ENCODE data around the gene ENTPD8. TPM values are rescaled to one million over a fixed set of nuclear protein-coding genes. Genes with fewer than 3 reads are reported as not detected.

The ENTPD8 gene
- total and polyA plus RNA-seq, 2 donors (not counting 1 experiment from before 2014, with no cell fraction given) = not detected

- ChIA-PET POLR2A (interaction anchor here (0.6 to 2.2 kb wide), 2 partner anchors 37 to 179 kb away, joined by 3 to 13 read pairs; partner anchors contain the start of genes EXD3 and NOXA1), CTCF (no interaction called here)
- Histone ChIP-seq H3K4me3 (ENCODE audit: control extremely low read depth in 1 of 5, extremely low read depth in 1 of 5, insufficient read depth in 1 of 5, low read depth in 2 of 5, low read length in 4 of 5) (peak overlapping the region in 1 of 5 experiments; percentile 52), H3K79me2 (ENCODE audit: control insufficient read depth, insufficient read depth, low read length) (peaks cover 6% of the 10 kb centered on the region), H3K27me3 (replicated peaks in 1 of 4; ENCODE audit: control extremely low read depth in 1 of 4, control insufficient read depth in 3 of 4, insufficient read depth in 4 of 4, low read length in 3 of 4) (no peaks in the 10 kb centered on the region), H2AFZ (ENCODE audit: insufficient read depth, low read depth, low read length, poor library complexity, severe bottlenecking) (no peak overlapping the region), H3K36me3 (replicated peaks in 1 of 2; ENCODE audit: control extremely low read depth in 1 of 2, control insufficient read depth in 1 of 2, extremely low read depth in 1 of 2, insufficient read depth in 2 of 2, low read length in 1 of 2) (peaks cover 0 to 3% of the 10 kb centered on the region in 2 experiments), H3K9me3 (ENCODE audit: control extremely low read depth in 1 of 3, control insufficient read depth in 2 of 3, insufficient read depth in 1 of 3, low read length in 2 of 3) (peaks cover 0 to 4% (median 0%) of the 10 kb centered on the region in 3 donors), H4K20me1 (ENCODE audit: control insufficient read depth, insufficient read depth, low read length, poor library complexity, severe bottlenecking) (peaks cover 9% of the 10 kb centered on the region), H3K27ac (ENCODE audit: low read length in 2 of 2) (no peak overlapping the region), H3K4me1 (ENCODE audit: control insufficient read depth in 2 of 2, insufficient read depth in 2 of 2, low read length in 2 of 2) (peaks cover 39 to 45% of the 10 kb centered on the region in 2 donors), H3K4me2 (replicated peaks; ENCODE audit: low read depth, low read length, poor library complexity, severe bottlenecking) (peak overlapping the region; percentile 99), H3K9ac (ENCODE audit: low read length) (no peak overlapping the region)
- Mint-ChIP-seq H3K27me3 (no peaks in the 10 kb centered on the region), H3K4me3 (peak overlapping the region; percentile 37), H3K4me1 (peaks cover 25% of the 10 kb centered on the region), H3K27ac (peak overlapping the region; percentile 59), H3K9me3 (ENCODE audit: insufficient read depth) (no peaks in the 10 kb centered on the region)
- no peak for TF ChIP-seq CTCF (IDR thresholded peaks at IDR 0.05)
- TF ChIP-seq EZH2 (IDR thresholded peaks at IDR 0.05; ENCODE audit: borderline replicate concordance, insufficient read depth, low read depth, low read length, poor library complexity, severe bottlenecking) = no peak
- DNase-seq (peak; percentile 43), ATAC-seq (ENCODE audit: low read depth) (no peak)
- 97% methylated on average over 28 of the region's 31 CpGs for WGBS (ENCODE audit: insufficient coverage)
- intact Hi-C loops (cut with micrococcal nuclease) = no loop called here
Measured at GRCh38 chr9:137460363-137461315, 19.5 kb upstream of the ENTPD8 start.

Measured in B cell (primary cell).